Muscle layer of colon (tissue), 2 donors: Measurements from ENCODE around the gene PPDPF.
"Not testable (repeated sequence)": the region's sequence is repeated elsewhere in the genome, so short reads cannot be mapped to it uniquely, and the experiment has no call there.

ENCODE experiments used
- H3K27ac ChIP-seq: one replicate; pipeline ENCODE4 v1.7.0; 2013; ENCODE audit warnings: low read depth, mild to moderate bottlenecking, low read length, moderate library complexity
- H3K27me3 ChIP-seq, 2 donors: one replicate each; pipeline ENCODE4 v1.7.0; 2013; ENCODE audit warnings: low read length in 2 of 2, mild to moderate bottlenecking in 2 of 2; ENCODE audit not compliant: insufficient read depth in 2 of 2, control insufficient read depth in 1 of 2
- H3K36me3 ChIP-seq: one replicate; pipeline ENCODE4 v1.7.0; 2013; ENCODE audit warnings: mild to moderate bottlenecking, low read length; ENCODE audit not compliant: insufficient read depth
- H3K4me1 ChIP-seq: one replicate; pipeline ENCODE4 v1.7.0; 2013; ENCODE audit warnings: mild to moderate bottlenecking, low read length; ENCODE audit not compliant: insufficient read depth
- H3K4me3 ChIP-seq, 2 donors: one replicate each; pipeline ENCODE4 v1.7.0; 2013; ENCODE audit warnings: low read length in 2 of 2, low read depth in 1 of 2, mild to moderate bottlenecking in 1 of 2, moderate library complexity in 1 of 2
- H3K9ac ChIP-seq: one replicate; pipeline ENCODE4 v1.7.0; 2013; ENCODE audit warnings: low read length
- H3K9me3 ChIP-seq: one replicate; pipeline ENCODE4 v1.7.0; 2013; ENCODE audit warnings: mild to moderate bottlenecking, low read length
- donor health status: abdominal sarcoma.
- donor health status: Adenocarcinoma of cecum.

PPDPF gene

DNA sequence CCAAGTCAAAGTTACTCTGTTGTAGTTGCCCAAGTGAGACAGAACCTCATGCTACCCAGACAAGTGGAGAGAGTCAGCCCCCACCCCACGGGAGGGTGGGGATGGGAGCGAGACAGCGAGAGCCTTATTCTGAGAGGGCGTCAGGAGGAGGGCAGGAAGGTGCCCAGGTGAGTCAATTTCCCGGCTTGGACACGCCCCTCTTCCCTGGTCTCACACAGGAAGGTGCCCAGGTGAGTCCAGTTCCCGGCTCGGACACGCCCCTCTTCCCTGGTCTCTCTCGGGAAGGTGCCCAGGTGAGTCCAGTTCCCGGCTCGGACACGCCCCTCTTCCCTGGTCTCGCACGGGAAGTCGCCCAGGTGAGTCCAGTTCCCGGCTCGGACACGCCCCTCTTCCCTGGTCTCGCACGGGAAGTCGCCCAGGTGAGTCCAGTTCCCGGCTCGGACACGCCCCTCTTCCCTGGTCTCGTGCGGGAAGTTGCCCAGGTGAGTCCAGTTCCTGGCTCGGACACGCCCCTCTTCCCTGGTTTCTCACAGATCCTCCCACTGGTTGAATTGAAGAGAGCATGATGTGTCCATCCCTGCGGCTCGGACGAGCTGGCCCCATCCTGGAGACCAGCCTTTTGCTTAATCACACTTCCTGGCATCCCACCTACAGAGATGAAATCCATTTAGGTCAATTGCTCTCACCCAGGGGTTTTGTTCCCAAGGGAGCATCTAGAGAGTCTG, 40.7 kb upstream of the PPDPF start:
- H3K9ac ChIP-seq, H3K9me3 ChIP-seq, H3K4me3 ChIP-seq, H3K27ac ChIP-seq, H3K36me3 ChIP-seq, H3K4me1 ChIP-seq: not testable (repeated sequence)
- H3K27me3 ChIP-seq, result peaks cover 12 to 65% of the 10 kb centered on the region in 2 donors

DNA sequence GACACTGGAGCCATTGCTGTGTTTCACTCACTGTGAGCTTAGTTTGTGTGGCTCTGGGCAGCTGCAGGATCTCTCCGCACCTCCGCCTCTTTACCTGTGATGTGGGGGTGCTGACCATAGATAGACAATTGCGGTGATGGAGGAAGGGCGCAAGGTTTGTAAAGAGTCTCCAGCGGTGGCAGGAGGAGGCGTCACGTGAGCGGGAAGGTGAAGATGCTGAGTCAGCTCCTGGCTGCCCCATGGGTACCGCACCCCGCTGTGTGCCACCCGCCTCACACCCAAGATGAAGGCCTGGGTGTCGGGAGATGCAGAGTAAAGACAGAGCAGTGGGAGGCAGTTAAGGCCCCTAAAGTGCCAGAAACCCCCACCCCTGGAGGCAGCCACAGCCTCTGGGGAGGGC, 39.1 kb upstream of the PPDPF start:
- Histone ChIP-seq H3K9me3 (no peaks in the 10 kb centered on the region), H3K36me3 (no peaks in the 10 kb centered on the region), H3K4me3 (no peak overlapping the region), H3K27me3 (peaks cover 10 to 66% of the 10 kb centered on the region in 2 donors), H3K4me1 (no peaks in the 10 kb centered on the region), H3K9ac (no peak overlapping the region), H3K27ac (no peak overlapping the region)

DNA sequence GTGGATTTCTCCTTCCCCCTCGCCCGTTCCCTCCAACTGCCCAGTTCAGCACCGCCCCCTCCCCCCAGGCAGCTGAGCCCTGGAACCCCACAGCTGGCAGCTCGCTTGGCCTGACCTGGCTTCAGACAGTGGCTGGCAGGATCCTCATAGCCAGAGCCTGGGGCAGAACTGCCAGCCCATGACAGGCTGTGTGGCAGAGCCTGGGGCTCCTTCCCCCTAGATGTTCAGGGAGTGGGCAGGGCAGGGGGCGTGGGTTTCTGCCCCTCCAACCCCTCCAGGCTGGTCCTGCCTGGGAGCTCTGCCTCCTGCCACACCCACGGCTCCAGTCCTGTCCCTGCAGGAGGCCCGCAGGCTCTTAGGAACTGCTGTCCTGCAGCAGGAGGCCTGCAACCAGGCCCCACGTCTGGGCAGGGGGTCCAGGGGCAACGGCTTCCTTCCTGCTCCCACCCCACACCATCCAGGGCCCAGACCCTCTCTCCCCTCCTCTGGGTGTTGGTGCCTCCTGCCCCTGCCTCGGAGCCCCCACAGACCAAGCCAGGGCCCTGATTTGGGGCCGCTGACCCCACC, 38.5 kb upstream of the PPDPF start:
- Histone ChIP-seq H3K36me3 (no peaks in the 10 kb centered on the region), H3K4me1 (no peaks in the 10 kb centered on the region), H3K27me3 (peaks cover 10 to 63% of the 10 kb centered on the region in 2 donors), H3K4me3 (no peak overlapping the region), H3K9me3 (no peaks in the 10 kb centered on the region), H3K27ac (no peak overlapping the region), H3K9ac (no peak overlapping the region)

- Histone ChIP-seq H3K27ac (no peak overlapping the region), H3K4me3 (no peak overlapping the region), H3K36me3 (no peaks in the 10 kb centered on the region), H3K9me3 (no peaks in the 10 kb centered on the region), H3K9ac (no peak overlapping the region), H3K27me3 (peaks cover 10 to 63% of the 10 kb centered on the region in 2 donors), H3K4me1 (no peaks in the 10 kb centered on the region)
These were observed 36.7 kb upstream of the PPDPF start for GRCh38 chr20:63483834-63484233.

DNA sequence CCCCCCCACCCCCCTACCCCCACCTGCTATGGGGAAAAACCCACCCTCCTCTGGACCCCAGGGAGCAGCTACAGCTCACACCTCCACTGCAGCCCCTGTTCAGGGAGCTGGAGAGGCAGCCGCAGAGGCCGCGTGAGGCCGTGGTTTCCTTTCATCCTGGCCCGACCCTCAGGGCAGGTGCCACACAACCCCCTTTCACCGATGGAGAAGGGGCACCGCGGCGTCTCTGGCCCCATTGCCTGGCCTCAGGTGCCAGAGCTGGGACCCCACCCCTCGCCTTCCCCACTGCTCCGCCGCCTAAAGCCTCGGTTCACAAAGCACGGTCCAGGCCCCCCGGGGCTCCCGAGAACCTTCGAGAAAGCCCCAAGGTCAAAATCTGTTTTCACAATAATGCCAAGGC, 36.3 kb upstream of the PPDPF start:
- no peaks in the 10 kb centered on the region for H3K9me3 ChIP-seq
- no peaks in the 10 kb centered on the region for H3K4me1 ChIP-seq
- H3K4me3 ChIP-seq, result no peak overlapping the region
- peaks cover 10 to 64% of the 10 kb centered on the region in 2 donors for H3K27me3 ChIP-seq
- H3K36me3 ChIP-seq, result no peaks in the 10 kb centered on the region
- no peak overlapping the region for H3K27ac ChIP-seq
- H3K9ac ChIP-seq, result no peak overlapping the region

DNA sequence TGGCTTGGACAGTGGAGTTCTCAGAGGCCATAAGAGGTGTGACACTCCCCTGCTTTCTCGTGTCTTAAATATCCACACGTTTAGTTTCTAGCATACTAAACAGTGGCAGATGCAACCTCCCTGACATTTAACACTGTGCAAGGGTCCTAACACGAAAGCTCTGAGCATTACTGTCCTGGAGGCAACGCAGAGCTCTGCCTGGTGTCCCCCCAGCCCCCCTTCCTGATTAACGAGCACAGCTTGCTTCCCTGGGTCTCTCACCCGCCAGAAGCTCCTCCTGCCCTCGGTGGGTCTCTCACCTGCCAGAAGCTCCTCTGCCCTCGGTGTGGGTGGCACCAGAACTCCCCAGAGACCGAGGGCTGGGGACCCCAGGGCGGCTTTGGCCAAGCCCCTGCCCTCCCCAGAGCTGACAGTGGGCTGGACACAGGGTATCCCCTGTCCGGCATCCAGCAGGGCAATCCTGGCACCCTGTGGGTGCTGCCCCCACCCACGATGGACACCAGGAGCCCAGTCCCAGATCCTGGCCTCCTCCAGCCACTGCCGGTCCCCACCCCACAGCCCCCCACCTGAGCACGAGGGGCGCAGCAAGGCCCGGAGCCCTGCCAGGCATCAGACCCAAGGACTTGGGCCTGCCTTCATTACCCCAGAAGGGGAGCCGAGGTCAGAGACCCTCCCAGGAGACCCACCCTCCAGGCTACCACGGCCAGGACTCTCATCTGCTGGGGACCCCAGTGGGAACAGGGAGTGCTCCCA, 35.7 kb upstream of the PPDPF start:
- no peak overlapping the region for H3K9ac ChIP-seq
- no peak overlapping the region for H3K4me3 ChIP-seq
- H3K27ac ChIP-seq, result no peak overlapping the region
- H3K4me1 ChIP-seq, result no peaks in the 10 kb centered on the region
- no peaks in the 10 kb centered on the region for H3K9me3 ChIP-seq
- no peaks in the 10 kb centered on the region for H3K36me3 ChIP-seq
- peaks cover 5 to 63% of the 10 kb centered on the region in 2 donors for H3K27me3 ChIP-seq

DNA sequence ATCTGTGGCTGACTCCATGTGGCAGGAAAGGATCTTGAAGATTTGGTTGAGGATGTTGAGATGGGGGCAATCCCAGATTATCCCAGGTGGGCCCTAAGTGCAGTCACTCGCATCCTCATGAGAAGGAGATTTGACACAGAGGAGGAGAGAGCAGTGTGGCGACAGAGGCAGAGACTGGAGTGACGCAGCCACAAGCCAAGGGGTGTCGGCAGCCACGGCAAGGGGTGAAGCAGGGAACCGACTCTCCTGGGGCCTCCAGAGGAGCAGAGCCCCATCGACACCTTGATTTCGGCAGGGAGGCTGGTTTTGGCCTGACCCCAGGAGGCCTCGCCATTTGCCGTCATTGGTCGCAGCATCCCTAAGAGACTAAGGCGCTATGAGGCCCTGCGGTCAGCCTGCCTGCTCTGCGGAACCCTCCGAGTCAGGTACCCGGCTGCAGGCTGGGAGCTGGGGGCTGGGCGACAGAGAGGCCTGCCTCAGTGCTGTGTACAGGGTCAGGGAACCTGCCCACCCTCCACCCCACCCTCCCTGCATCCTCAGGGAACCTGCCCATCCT, 34.2 kb upstream of the PPDPF start:
- H3K4me3 ChIP-seq, result no peak overlapping the region
- no peaks in the 10 kb centered on the region for H3K36me3 ChIP-seq
- H3K27ac ChIP-seq, result no peak overlapping the region
- H3K9ac ChIP-seq, result no peak overlapping the region
- no peaks in the 10 kb centered on the region for H3K4me1 ChIP-seq
- H3K9me3 ChIP-seq, result no peaks in the 10 kb centered on the region
- peaks cover 0 to 75% of the 10 kb centered on the region in 2 donors for H3K27me3 ChIP-seq

DNA sequence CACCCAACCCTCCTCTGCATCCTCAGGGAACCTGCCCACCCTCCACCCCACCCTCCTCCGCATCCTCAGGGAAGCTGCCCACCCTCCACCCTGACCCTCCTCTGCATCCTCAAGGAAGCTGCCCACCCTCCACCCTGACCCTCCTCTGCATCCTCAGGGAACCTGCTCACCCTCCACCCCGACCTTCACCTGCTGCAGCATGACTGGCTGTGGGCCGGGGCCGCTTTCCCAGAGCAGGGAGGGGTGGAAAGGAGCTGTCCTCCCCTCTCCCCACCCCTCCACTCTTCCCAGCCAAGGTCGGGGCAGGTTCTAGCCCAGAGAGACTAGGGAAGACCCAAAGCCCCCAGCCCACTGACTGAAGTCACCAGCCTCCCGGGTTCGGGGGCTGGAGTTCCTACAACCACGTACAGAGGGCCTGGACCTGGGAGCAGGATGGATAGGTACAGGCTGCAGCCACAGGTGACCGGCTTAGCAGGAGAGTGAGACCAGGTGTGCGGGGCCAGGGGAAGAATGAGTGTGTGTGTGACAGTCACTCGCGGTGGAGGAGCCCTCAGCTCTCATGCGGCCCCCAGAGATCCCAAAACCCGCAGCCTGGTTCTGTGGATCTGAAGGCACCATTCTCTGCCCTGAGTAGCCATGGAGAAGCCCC, 33.3 kb upstream of the PPDPF start:
- H3K9ac ChIP-seq, result no peak overlapping the region
- H3K9me3 ChIP-seq, result no peaks in the 10 kb centered on the region
- peaks cover 0 to 69% of the 10 kb centered on the region in 2 donors for H3K27me3 ChIP-seq
- no peaks in the 10 kb centered on the region for H3K36me3 ChIP-seq
- H3K27ac ChIP-seq, result no peak overlapping the region
- H3K4me3 ChIP-seq, result no peak overlapping the region
- H3K4me1 ChIP-seq, result no peaks in the 10 kb centered on the region

DNA sequence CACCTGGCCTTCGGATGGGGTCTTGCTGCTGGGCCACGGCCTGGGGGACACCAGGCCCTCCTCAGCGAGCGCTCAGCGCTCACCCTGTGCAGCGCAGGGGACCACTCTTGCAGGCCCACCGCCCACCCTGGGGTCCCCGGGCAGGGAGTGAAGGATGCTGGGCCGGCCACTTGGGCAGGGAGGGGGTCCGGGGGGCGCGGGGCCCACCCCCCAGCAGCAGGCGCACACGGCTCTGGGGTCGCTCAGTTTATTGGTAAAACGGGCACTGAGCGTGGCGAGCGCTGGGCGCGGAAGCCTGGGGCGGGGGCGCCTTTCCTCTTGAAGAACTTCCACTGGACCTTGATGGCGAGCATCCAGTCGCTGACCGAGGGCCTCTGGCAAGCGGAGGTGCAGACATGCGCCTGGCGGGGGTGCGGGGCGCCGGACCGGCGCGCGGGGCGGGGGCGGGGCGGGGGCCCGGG, 32.8 kb upstream of the PPDPF start:
- no peaks in the 10 kb centered on the region for H3K9me3 ChIP-seq
- H3K36me3 ChIP-seq, result no peaks in the 10 kb centered on the region
- H3K27ac ChIP-seq, result no peak overlapping the region
- peaks cover 0 to 63% of the 10 kb centered on the region in 2 donors for H3K27me3 ChIP-seq
- no peaks in the 10 kb centered on the region for H3K4me1 ChIP-seq
- H3K9ac ChIP-seq, result no peak overlapping the region
- H3K4me3 ChIP-seq, result no peak overlapping the region

- H3K27me3 ChIP-seq, result peaks cover 0 to 61% of the 10 kb centered on the region in 2 donors
- H3K36me3 ChIP-seq, result no peaks in the 10 kb centered on the region
- H3K27ac ChIP-seq, result no peak overlapping the region
- no peaks in the 10 kb centered on the region for H3K4me1 ChIP-seq
- no peak overlapping the region for H3K9ac ChIP-seq
- H3K9me3 ChIP-seq, result no peaks in the 10 kb centered on the region
- H3K4me3 ChIP-seq, result no peak overlapping the region
These were observed 32.0 kb upstream of the PPDPF start for GRCh38 chr20:63488315-63489251.
